Measurements from ENCODE around the gene TMEM219.
"Not testable (repeated sequence)": the region's sequence is repeated elsewhere in the genome, so short reads cannot be mapped to it uniquely, and the experiment has no call there.

TMEM219 gene

DNA sequence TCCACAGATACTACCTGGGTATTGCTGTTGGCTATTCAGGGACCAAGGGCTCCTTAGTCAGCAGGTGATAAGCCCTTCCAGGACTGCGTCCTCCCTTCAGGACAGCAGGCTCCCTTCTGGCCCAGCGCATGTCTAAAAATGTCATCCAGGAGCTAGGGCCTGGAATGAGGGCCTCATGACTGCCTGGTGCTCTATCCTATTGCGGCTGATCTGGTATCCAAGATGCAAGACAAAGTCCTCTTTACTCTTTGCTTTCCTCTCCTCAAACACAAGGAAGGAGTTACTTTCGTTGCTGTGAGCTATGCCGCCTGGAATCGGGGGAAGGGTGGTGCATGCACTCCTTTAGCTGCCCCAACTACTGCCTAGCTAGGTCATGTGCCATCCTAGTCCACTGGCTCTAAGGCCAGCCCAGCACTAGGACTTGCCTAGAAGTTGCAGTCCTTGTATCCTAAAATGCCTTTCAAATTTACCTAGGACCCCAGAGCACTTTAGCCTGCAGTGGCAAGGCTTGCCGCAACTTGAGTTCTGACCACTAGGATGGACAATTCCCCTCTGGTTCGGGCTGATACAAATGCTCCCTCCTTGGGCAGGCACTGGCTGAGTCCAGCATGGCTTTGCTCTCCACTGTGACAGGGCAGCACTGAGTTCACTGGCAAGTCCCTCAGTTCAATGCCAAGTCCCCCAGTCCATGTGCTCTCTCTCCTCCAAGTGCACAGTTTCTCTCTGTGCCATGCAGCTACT is 10.1 kb upstream of the TMEM219 start:
- DNase-seq: no peak

DNA sequence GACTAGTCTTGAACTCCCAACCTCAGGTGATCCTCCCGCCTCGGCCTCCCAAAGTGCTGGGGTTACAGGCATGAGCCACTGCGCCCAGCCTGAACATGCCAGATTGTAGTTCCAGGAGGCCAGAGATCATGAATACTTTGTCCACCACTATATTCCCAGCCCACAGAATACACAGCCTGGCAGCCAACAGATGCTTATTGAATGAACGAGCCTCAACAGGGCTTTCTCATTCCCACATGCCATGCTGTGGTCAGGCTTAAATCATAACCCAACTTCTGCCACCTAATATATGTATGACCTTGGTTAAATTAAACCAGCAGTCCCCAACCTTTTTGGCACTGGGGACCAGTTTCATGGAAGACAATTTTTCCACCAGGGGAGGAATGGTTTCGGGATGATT is 3.1 kb upstream of the TMEM219 start:
- DNase-seq: no peak

DNA sequence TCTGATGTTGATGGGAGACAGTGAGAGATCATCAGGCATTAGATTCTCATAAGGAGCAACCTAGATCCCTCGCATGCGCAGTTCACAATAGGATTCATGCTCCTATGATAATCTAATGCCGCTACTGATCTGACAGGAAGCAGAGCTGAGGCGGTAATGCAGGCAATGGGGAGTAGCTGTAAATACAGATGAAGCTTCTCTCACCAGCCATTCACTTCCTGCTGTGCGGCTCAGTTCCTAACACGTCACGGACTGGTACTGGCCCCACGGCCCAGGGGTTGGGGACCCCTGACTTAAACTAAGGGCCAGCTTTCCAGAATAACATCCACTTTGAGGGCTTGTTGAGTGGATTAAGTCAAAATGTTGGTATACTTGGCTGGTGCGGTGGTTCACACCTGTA is 2.6 kb upstream of the TMEM219 start:
- no peak for DNase-seq

DNA sequence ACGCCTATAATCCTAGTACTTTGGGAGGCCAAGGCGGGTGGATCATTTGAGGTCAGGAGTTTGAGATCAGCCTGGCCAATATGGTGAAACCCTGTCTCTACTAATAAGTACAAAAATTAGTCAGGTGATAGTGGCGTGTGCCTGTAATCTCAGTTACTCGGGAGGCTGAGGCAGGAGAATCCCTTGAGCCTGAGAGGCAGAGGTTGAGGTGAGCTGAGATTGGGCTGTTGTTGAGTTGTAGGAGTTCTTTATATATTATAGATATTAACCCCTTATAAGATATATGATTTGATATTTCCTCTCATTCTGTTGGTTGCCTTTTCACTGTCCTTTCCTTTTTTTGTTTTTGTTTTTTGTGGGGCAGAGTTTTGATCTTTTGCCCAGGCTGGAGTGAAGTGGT is 2.1 kb upstream of the TMEM219 start:
- DNase-seq: not testable (repeated sequence)

DNA sequence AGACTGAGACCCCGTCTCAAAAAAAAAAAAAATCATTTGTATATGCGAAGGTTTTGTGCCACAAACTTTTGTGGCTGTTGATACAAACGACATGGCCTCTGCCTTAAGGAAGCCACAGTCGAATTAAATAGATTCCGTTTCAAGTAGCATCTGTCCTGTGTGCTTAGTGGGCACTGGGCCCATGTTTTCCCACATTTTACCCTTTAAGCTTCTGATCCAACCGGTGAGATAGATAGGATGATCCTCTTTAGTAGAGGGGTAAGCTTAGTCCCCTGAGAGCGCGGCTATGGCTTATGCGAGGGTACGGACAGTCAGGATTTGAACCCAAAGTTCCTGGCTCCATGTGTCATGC is 776 bp upstream of the TMEM219 start:
- DNase-seq: no peak

DNA sequence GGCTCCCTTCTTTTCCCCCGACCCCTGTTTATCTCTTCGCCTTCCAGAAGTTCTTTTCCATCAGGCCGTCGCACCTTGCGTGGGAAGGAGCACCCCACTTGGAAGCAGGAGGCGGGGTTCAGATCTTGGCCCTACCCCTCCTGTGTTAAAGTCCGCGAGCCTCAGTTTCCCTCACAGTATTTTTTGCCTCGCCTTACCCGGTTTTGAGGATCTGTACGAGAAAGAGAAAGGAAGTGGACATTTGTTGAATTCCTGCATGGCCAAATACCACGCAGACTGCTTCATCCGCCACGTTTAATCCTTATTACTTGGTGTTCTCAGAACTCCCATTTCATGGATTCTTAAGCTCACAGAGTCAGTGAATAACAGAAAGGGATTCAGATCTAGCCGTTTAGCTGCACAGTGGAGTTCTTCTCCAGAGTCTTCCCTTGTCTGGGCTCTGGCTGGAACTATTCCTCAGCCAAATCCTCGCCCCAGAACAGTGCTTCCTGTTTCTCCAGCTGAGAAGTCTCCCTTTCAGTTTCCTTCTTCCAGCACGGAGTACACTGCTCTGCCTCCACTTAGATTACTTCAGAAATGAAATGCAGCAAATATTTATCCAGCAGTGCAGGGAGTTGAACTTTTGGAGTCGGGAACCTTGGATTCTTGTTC is 590 bp downstream of the TMEM219 start:
- no peak for DNase-seq

DNA sequence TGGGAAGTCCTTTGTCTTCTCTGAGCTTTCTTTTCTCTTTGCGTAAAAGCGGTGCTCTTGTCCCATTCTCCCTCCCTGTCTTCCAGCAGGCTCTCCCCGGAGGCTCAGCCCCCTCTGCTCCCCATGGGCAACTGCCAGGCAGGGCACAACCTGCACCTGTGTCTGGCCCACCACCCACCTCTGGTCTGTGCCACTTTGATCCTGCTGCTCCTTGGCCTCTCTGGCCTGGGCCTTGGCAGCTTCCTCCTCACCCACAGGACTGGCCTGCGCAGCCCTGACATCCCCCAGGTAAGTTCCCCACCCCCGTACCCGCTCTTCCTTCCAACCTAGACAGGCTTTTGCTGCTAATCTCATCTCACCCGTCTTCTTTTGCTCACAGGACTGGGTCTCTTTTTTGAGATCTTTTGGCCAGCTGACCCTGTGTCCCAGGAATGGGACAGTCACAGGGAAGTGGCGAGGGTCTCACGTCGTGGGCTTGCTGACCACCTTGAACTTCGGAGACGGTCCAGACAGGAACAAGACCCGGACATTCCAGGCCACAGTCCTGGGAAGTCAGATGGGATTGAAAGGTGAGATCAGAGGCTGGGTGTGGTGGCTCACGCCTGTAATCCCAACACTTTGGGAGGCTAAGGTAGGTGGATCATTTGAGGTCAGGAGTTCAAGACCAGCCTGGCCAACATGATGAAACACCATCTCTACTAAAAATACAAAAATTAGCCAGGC is 1.3 kb downstream of the TMEM219 start:
- DNase-seq: no peak

DNA sequence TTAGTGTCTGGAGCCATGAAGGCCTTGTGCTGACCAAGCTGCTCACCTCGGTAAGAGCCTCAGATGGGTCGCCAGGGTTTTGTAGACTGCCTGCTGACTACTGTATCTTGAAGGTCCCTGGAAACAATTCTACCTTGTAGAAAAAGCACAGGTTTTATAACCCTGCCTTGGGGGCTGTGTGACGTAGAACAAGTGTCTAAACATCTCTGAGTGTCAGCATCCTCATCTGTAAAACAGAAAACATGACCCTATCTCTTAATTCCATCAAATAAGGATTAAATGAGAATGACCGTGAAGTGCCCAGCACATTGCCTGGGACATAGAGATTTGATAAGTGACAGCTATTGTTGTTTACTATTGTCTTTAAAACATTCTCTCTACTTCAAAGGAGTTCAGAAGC is 6.3 kb downstream of the TMEM219 start:
- no peak for DNase-seq

DNA sequence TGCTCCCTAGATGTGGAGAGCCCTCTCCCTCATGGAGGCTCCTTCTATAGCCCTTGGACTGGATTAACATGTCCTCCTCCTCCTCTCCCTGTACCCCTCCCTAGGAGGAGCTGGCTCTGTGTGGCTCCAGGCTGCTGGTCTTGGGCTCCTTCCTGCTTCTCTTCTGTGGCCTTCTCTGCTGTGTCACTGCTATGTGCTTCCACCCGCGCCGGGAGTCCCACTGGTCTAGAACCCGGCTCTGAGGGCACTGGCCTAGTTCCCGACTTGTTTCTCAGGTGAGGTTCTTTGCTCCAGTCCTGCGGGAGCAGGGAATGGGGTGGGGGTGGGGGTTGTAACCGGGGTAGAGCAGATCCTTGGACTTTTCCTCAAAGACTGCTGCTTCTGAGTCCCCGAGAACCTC is 9.4 kb downstream of the TMEM219 start:
- DNase-seq: no peak

DNA sequence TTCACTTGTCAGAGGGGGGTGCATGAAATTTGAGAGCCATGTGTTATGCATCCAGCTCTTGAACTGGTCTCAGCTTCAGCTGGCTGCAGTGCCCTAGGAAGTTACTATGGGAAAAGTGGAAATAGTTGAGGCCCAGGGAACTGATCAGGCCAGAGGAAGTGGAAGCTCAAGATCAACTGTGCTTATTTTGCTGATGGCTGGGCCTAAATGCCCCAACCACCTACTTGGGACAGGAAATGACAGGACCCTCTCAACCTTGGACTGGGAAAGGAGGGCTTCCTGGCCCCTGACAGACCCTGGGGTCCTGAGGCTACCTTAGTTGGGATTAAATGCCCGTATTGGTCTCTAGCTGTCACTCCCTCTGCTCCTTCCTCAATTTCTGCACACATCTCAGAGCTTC is 10.6 kb downstream of the TMEM219 start:
- no peak for DNase-seq

DNA sequence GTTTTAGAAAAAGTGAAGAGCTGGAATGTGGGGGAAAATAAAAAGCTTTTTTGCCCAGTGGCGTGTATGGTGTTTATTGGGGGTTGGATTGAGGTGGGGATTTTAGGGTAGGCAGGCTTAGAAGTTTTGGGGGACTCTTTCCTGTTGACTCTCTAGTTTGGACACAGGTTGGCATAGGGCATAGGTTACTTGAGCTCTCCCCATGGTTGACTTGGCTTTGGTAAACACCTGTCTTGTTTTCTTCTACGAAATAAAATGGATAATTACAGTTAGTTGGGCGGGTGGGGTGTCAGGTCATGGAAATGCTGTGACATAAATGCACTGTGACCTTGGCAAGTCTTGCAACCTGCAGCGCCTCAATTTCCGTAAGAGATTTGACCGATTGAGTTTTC is 11.1 kb downstream of the TMEM219 start:
- DNase-seq: no peak

DNA sequence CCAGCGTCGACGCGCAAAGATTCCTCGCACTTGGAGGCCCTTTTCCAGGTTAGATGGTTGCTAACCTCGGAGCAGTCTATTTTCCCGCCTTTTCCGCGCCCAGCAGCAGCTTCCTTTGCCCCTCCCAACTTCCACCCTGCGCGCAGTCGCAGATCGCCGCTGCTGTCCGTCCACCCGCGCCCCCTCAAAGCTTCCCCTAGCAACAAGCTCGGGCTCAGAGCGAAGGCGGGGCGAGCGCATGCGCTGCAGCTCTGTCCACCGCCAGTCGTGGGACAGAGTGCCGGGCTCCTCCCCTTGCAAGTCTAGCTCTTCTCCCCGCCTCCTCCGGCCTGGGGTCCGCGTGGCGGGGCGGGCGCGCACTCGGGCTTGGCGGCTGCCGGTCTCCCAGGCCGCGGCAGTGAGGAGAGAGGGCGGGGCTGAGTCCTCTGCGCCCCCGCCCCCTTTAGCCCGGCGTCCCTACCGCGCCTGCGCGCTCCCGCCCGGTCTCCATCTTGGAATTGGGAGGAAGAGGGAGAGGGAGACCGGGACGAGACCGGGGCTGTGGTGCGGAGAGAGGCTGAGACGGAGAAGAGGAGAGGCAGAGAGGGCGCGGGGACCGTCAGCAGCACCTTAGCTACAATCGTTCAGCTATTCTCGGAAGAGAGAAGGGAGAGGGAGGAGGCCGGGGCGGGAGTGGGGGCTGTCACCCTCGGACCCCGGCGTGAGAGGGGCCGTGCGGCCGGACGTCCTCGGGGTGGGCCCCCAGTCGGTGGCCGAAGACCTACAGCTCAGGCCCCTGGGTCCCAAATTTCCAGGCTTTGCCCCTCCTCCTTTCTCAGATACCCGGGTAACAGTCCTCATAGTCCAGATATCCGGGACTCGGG is 11.7 kb downstream of the TMEM219 start, which contains the start of gene TAOK2:
Gene TAOK2, plus strand, starts transcription at position 485 of the 863 bp plus-strand sequence. CDS start 3,905 bp downstream, outside the sequence.
- DNase-seq: peak; percentile 97

DNA sequence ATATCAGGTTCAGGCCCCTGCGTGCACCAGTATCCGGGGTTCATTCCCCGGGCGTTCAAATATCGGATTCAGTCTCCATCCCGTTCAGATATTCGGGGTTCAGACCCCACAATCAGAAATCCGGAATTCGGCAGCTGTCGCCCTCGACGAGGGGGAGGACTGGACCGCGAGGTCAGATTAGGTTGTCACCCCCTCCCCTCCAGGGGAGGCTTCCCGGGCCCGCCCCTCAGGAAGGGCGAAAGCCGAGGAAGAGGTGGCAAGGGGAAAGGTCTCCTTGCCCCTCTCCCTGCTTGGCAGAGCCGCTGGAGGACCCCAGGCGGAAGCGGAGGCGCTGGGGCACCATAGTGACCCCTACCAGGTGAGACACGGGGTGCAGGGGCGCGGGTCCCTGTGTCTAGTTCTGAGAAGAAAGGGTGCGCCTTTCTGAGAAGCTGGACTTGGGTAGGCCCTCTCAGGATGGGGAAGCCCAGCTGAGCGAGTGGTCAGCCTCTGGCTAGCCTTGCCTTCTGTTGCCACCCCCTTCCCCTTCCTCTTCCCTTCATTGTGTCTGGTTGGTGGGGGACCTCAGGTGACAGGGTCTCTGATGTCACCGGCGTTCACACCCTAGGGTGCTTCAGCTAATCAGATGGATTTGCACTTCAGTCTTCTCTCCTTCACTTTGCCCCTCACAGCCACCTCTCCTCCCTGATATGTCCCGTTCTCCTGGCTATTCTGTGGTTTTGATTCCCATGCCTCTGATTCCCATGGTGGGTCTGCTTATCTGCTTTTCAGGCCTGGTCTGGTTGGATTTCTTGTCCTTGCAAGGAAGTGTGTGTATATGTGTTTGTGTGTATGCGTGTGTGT is 12.6 kb downstream of the TMEM219 start:
- DNase-seq: no peak

DNA sequence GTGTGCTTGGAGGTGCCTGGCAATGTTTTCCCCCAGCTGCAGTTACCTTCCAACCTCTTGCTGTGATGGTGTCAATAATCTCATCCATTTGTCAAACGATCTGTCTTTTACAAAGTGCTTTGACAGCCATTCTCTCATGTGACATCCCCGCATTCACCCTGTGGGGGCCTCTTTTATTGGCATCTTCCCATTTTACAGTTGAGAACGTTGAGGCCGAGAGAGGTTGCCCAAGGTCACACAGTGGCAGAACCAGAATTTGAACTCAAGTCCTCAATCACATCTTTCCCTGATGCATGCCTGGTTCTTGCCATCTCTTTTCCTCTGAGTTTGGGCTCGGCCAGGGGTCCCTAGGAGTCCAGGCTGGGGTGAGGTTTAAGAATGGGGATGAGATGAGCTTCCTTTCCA is 13.3 kb downstream of the TMEM219 start:
- DNase-seq: no peak

DNA sequence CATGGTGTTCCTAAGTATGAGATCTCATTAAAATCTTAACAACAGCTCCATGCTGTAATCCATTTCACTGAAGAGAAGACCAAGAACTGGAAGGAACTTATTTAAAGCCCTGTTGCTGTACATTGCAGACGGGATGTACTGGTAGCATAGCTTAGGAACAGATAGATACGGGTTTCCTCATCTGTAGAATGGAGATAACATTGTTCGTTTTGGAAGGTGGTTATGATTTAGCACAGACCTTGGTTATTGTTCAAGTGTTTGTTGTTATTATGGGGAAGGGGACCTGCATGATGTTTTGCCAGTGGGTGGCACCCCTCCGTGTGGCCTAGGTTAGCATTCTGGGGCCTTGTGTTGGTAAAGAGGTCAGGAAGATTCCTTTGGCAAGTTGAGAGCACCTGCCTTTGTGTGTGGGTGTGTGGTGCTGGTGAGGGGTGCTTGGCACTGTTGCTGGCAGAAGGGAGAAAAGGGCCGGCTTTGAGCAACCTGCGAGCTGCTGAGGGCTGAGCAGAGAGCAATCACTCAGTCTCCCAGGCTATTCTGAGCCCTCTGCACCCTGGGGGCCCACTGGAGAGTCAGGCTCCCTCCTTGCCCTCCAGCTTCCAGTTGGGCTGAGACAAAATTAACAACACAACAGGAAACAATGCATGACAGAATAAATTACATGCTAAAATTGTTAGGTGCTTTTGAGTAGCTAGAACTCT is 14.1 kb downstream of the TMEM219 start:
- DNase-seq: no peak

DNA sequence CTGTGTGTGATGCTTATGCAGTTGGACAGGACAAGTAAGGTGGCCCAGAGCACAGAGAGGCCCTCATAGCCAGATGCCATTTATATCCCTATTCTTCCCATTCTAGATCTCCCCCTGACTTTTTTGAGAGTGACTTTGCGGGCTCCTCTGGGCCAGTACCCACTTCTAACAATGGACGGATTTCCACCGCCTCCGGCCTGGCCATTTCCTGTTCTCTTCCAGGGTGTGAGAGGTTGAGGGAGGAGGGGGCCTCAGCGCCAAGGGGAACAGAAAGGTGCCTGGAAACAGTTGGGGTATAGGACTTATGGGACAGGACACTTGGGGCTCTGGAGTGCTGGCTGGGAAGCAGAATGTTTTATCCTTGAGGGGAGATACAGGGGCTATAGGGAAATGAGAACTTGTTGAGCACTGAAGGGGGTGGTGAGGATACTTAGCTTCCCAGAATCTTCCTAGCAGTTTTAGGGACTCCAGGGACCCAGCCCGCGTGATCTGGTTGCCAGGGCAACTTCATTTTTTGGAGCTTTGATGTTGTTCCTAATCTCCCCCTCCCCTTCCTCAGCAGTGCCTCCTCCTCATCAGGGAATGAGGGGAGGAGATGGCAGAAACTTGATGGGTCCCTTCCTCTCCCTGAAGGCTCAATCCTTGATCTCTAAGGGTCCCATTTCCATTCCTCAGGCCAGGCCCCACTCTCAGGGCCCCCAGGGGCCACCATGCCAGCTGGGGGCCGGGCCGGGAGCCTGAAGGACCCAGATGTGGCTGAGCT is 15.4 kb downstream of the TMEM219 start:
- no peak for DNase-seq

DNA sequence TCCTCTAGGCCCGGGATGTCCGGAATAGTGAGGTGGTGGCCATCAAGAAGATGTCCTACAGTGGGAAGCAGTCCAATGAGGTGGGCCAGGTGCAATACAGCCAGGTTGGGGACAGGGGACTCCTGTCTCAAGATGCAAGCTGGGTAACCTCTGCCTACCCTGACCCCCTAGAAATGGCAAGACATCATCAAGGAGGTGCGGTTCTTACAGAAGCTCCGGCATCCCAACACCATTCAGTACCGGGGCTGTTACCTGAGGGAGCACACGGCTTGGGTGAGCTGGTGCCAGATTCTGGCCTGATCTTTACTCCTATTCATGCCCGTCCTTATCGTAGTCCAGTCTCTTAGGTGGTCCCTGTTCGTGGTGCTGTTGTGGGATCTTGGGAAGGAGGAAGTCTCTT is 16.2 kb downstream of the TMEM219 start:
- DNase-seq: no peak

DNA sequence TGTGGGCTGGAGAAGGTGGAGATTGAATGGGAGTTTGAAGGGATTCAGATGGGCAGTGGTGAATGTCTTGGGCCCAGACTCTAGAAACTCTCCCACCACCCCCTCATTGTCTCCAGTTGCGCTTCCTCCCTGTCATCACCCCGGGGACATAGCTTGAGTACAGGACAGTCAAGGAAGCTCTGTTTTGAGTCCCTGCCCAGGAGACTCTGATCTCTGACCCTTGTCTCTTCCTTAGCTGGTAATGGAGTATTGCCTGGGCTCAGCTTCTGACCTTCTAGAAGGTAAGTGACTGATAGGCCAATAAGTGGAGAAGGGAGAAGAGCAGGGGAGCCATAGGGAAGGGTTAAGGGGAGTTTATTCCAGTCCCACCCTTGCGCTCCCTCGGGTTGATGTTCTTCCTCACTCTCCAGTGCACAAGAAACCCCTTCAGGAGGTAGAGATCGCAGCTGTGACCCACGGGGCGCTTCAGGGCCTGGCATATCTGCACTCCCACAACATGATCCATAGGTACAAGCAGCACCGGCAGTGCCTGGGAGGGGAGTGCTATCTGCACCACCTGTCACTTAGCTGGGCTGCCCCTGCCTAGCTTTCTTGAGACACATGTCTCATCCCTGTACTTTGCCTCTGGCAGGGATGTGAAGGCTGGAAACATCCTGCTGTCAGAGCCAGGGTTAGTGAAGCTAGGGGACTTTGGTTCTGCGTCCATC is 16.8 kb downstream of the TMEM219 start:
- DNase-seq: no peak

DNA sequence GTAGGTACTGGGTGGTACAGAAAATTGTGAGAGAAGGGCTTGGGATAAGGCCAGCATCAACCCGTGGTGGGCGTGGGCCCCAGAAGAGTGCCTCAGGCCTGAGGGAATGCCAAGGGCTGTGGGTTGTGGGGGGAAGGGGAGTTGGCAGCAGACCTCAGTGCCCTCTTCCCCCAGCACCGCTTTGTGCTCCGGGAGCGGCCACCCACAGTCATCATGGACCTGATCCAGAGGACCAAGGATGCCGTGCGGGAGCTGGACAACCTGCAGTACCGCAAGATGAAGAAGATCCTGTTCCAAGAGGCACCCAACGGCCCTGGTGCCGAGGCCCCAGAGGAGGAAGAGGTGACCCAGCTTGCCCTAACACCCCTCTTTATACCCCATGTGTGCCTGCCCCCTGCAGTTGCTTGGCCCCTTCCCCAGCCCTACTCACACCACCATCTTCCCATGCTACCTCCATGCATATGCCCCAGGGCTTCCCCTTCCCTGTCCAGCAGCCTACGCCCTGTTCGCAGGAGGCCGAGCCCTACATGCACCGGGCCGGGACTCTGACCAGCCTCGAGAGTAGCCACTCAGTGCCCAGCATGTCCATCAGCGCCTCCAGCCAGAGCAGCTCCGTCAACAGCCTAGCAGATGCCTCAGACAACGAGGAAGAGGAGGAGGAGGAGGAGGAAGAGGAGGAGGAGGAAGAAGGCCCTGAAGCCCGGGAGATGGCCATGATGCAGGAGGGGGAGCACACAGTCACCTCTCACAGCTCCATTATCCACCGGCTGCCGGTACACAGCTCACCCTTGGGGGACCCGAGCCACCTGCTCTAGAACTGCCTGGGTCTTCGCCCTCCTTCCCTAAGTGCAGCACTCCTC is 20.9 kb downstream of the TMEM219 start:
- DNase-seq: no peak
